Endodermal cell (in vitro differentiated cells): ENCODE measurements around the gene LRP6. TPM values are rescaled to one million over a fixed set of nuclear protein-coding genes. Genes with fewer than 3 reads are reported as not detected.

ENCODE experiments used
- DNase-seq: peaks from one replicate; pipeline ENCODE4 v3.0.0-alpha.2; 2017
- H3K27ac ChIP-seq: 2 replicates; pipeline ENCODE4 v1.5.1; 2013; ENCODE audit warnings: mild to moderate bottlenecking, low read depth, low read length, moderate library complexity
- H3K27me3 ChIP-seq: 2 replicates; pipeline ENCODE4 v1.6.1; 2013; ENCODE audit warnings: mild to moderate bottlenecking, low read length, moderate library complexity; ENCODE audit not compliant: insufficient read depth, control insufficient read depth, poor library complexity, severe bottlenecking
- H3K36me3 ChIP-seq: 2 replicates; pipeline ENCODE4 v1.7.0; 2013; ENCODE audit warnings: mild to moderate bottlenecking, low read length, moderate library complexity; ENCODE audit not compliant: control insufficient read depth, insufficient read depth
- H3K4me1 ChIP-seq: one replicate; pipeline ENCODE4 v1.7.0; 2013; ENCODE audit warnings: low read length; ENCODE audit not compliant: control insufficient read depth, insufficient read depth
- H3K4me3 ChIP-seq: 2 replicates; pipeline ENCODE4 v1.5.1; 2013; ENCODE audit warnings: mild to moderate bottlenecking, low read length, moderate library complexity
- H3K9ac ChIP-seq: 2 replicates; pipeline ENCODE4 v1.6.1; 2013; ENCODE audit warnings: mild to moderate bottlenecking, low read length, moderate library complexity; ENCODE audit not compliant: poor library complexity, severe bottlenecking; ENCODE audit errors: extremely low read depth
- H3K9me3 ChIP-seq: 2 replicates; pipeline ENCODE4 v1.6.1; 2013; ENCODE audit warnings: mild to moderate bottlenecking, low read length, moderate library complexity; ENCODE audit not compliant: control insufficient read depth
- H3K27ac Mint-ChIP-seq: 2 replicates; pipeline ENCODE4 v1.8.0; 2020; ENCODE audit warnings: mixed read lengths
- H3K27me3 Mint-ChIP-seq: 2 replicates; pipeline ENCODE4 v1.8.0; 2021; ENCODE audit warnings: mild to moderate bottlenecking, mixed read lengths; ENCODE audit not compliant: insufficient read depth
- H3K36me3 Mint-ChIP-seq: 2 replicates; pipeline ENCODE4 v1.8.0; 2020; ENCODE audit warnings: low read depth, mixed read lengths
- H3K4me1 Mint-ChIP-seq: 2 replicates; pipeline ENCODE4 v1.8.0; 2020; ENCODE audit warnings: mixed read lengths
- H3K4me3 Mint-ChIP-seq: 2 replicates; pipeline ENCODE4 v1.8.0; 2020; ENCODE audit warnings: mild to moderate bottlenecking, moderate library complexity, mixed read lengths
- H3K9me3 Mint-ChIP-seq: 2 replicates; pipeline ENCODE4 v1.8.0; 2020; ENCODE audit warnings: mild to moderate bottlenecking, mixed read lengths
- WGBS, 2 experiments: methylation state at CpG; one replicate each; pipeline versions ENCODE4 v1.1.5 to v1.1.7; 2013; ENCODE audit warnings: missing lambda C conversion rate in 2 of 2, mixed read lengths in 1 of 2; ENCODE audit not compliant: insufficient coverage in 1 of 2, insufficient read length in 1 of 2; 5-methylcytosine and 5-hydroxymethylcytosine counted together
- total RNA-seq, 2 donors: library from RNA; stranded (reverse); fragmentation: NEBNext Ultra II Directional in 1 of 2; extraction: Animal tissue kit (Norgen Biotek cat#: 25700) in 1 of 2; gene quantifications; 2 replicates in 1 of 2; 3 replicates in 1 of 2; pipeline ENCODE4 v1.2.1, GENCODE V29; 2021
- TF ChIP-seq, protein P1 (sequence below): fragments of 200-600 bp; sonication (generic); conservative IDR thresholded peaks from 2 replicates; pipeline ENCODE4 v1.5.0; 2021; ENCODE audit warnings: antibody characterized with exemption, mild to moderate bottlenecking

The LRP6 gene
- total RNA-seq, 2 donors from 2014 or later: 109 to 182 TPM

DNA sequence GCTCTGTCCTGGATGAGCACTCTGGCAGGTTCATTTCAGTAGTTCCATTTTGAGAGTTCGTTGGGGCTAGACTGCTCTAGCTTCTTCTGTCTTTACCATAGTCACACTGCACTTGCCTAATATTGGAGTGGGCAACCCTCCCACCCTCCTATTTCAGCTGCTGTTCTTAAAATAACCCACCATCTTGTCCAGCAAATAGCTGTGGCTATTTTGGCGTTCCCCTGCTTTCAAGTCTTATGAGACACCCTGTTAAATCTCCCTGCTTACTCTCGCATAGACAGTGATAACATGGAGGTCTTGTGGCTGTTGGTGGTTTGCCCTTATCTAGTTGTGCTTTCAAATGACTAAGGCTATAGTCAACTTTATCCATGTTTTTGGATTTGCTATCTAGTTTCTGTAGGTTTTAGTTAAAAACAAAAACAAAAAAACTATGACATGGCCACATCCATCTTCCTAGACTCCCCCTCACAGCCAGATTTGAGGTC lies 65.5 kb downstream of the LRP6 start:
- H3K9me3 ChIP-seq: peaks cover 26% of the 10 kb centered on the region
- H3K4me1 Mint-ChIP-seq: peaks cover 41% of the 10 kb centered on the region
- peaks cover 13% of the 10 kb centered on the region for H3K9me3 Mint-ChIP-seq

DNA sequence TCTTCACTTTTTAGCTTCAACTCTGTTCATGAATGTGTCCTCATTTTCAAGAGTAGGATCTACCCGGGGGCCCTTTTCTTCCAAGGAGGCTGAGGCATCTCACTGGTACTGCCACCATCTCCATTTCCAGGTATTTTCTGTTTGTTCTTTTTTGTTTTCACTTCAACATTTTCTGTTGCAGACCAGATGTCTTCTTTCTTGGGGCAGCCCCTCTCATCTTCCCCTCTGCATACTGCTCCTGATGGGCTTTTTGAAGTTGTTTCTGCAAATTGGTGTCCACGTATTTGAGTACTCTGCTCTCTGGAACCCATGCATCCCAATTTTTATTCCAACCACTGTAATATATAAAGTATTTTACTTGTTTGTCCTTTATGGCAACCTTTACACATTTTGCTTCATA lies 66.5 kb downstream of the LRP6 start:
- no peaks in the 10 kb centered on the region for H3K27me3 Mint-ChIP-seq
- peaks cover 41% of the 10 kb centered on the region for H3K4me1 Mint-ChIP-seq
- peaks cover 67% of the 10 kb centered on the region for H3K36me3 ChIP-seq
- peaks cover 73% of the 10 kb centered on the region for H3K36me3 Mint-ChIP-seq
- H3K4me3 ChIP-seq: no peak overlapping the region
- H3K27ac ChIP-seq: no peak overlapping the region
- peaks cover 13% of the 10 kb centered on the region for H3K9me3 Mint-ChIP-seq
- peak overlapping the region; percentile 0 for H3K4me3 Mint-ChIP-seq
- no peak for DNase-seq
- H3K27ac Mint-ChIP-seq: peak overlapping the region; percentile 10
- WGBS, 2 experiments: 88 to 92% methylated on average over 1 to 2 of the region's 2 CpGs
- TF ChIP-seq, protein P1, sequence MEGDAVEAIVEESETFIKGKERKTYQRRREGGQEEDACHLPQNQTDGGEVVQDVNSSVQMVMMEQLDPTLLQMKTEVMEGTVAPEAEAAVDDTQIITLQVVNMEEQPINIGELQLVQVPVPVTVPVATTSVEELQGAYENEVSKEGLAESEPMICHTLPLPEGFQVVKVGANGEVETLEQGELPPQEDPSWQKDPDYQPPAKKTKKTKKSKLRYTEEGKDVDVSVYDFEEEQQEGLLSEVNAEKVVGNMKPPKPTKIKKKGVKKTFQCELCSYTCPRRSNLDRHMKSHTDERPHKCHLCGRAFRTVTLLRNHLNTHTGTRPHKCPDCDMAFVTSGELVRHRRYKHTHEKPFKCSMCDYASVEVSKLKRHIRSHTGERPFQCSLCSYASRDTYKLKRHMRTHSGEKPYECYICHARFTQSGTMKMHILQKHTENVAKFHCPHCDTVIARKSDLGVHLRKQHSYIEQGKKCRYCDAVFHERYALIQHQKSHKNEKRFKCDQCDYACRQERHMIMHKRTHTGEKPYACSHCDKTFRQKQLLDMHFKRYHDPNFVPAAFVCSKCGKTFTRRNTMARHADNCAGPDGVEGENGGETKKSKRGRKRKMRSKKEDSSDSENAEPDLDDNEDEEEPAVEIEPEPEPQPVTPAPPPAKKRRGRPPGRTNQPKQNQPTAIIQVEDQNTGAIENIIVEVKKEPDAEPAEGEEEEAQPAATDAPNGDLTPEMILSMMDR: no peak
- no peak overlapping the region for H3K9ac ChIP-seq
- H3K9me3 ChIP-seq: peaks cover 26% of the 10 kb centered on the region
- no peaks in the 10 kb centered on the region for H3K4me1 ChIP-seq
- no peaks in the 10 kb centered on the region for H3K27me3 ChIP-seq

More for the DNA sequence above, 65.5 kb downstream of the LRP6 start:
- Histone ChIP-seq H3K9ac (no peak overlapping the region), H3K36me3 (peaks cover 58% of the 10 kb centered on the region), H3K27me3 (no peaks in the 10 kb centered on the region), H3K27ac (no peak overlapping the region), H3K4me3 (no peak overlapping the region), H3K4me1 (no peaks in the 10 kb centered on the region)
- peaks cover 66% of the 10 kb centered on the region for H3K36me3 Mint-ChIP-seq
- no peak overlapping the region for H3K4me3 Mint-ChIP-seq
- TF ChIP-seq, protein P1: no peak
- H3K27ac Mint-ChIP-seq: peak overlapping the region; percentile 1
- DNase-seq: no peak
- H3K27me3 Mint-ChIP-seq: no peaks in the 10 kb centered on the region
- WGBS, 2 experiments: 89 to 94% methylated on average over 1 to 3 of the region's 3 CpGs

DNA sequence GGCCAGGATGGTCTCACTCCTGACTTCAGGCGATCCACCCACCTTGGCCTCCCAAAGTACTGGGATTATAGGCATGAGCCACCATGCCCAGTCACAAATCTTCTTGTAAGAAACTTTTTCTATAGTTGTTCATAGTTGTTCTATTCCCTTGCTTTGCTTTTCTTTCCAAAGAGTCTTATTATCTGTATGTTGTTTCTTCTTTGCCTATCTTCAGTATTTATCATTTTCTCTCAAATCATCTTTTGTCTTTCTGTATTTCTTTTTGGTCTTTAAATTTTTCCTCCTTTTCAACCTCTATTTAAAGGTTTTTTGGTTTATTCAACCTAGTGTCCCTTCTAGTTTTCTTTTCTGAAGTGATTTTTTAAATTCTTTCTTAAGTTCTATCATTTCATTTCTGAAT lies 68.7 kb downstream of the LRP6 start:
- no peak overlapping the region for H3K27ac Mint-ChIP-seq
- TF ChIP-seq, protein P1: no peak
- H3K9me3 ChIP-seq: peaks cover 26% of the 10 kb centered on the region
- 100% methylated on average over 1 of the region's 1 CpG for WGBS, 2 experiments
- peaks cover 13% of the 10 kb centered on the region for H3K9me3 Mint-ChIP-seq
- H3K4me1 Mint-ChIP-seq: peaks cover 49% of the 10 kb centered on the region
- H3K4me1 ChIP-seq: no peaks in the 10 kb centered on the region
- no peaks in the 10 kb centered on the region for H3K27me3 Mint-ChIP-seq
- peaks cover 74% of the 10 kb centered on the region for H3K36me3 Mint-ChIP-seq
- no peak overlapping the region for H3K9ac ChIP-seq
- peaks cover 71% of the 10 kb centered on the region for H3K36me3 ChIP-seq
- no peaks in the 10 kb centered on the region for H3K27me3 ChIP-seq
- H3K4me3 Mint-ChIP-seq: no peak overlapping the region
- no peak for DNase-seq
- H3K27ac ChIP-seq: no peak overlapping the region
- no peak overlapping the region for H3K4me3 ChIP-seq
